HG03558 (cell line): ENCODE data around the gene DOK3.

ENCODE experiments used
- ATAC-seq: cut with Tn5 transposase; IDR thresholded peaks from one replicate; pipeline ENCODE4 v1.9.1; 2021; ENCODE audit warnings: moderate number of reproducible peaks; ENCODE audit not compliant: unreplicated experiment; ENCODE audit errors: extremely low read depth

The DOK3 gene, protein sequence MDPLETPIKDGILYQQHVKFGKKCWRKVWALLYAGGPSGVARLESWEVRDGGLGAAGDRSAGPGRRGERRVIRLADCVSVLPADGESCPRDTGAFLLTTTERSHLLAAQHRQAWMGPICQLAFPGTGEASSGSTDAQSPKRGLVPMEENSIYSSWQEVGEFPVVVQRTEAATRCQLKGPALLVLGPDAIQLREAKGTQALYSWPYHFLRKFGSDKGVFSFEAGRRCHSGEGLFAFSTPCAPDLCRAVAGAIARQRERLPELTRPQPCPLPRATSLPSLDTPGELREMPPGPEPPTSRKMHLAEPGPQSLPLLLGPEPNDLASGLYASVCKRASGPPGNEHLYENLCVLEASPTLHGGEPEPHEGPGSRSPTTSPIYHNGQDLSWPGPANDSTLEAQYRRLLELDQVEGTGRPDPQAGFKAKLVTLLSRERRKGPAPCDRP

DNA sequence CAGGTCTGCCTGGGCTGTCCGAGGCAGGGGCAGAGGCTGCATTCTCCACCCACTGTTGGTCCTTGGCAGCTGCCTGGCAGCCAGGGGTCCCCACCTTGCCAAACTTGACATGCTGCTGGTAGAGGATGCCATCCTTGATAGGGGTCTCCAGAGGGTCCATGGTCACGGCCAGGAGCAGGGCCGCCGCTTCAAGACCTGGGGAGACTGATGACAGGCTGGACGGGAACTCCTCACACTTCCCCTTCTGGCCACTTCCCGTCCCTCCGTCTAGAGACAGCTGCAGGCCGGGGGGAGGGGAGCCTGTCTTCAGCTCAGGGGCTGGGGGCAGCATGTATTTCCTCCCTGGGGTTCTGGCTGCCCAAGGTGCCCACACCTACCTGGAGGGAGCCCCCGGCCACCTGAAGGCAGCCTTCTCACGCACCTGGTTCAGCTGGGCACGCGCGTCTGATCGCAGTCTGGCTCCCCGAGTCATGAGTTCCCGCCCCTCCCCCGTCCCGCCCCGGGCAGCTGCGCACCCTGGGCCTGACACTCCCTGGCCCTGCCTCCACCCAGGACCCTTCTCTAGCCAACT, at the start of gene DOK3:
DOK3 (minus strand) TSS at position 446 of the 571 bp plus-strand sequence; CDS start at position 160, 286 bp downstream.
- no peak for ATAC-seq

DNA sequence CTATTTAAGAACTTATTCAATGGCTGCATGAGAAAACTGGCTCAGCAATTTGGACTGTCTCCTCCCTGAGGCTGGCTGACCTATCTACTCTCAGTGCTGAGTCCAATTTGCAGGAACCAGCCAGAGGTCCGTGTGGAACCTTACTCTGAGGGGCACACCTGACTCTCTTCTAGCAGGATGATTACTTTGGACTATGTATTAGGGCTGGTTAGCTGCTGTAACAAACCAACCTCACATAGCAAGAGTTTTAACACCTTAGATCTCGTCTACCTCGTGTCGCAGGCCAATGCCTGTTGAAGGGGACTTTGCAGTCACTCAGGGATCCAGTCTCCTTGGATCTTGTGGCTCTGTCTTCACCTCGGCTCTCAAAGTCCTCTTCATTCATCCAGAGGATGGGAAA, 48.2 kb upstream of the DOK3 start:
- no peak for ATAC-seq

DNA sequence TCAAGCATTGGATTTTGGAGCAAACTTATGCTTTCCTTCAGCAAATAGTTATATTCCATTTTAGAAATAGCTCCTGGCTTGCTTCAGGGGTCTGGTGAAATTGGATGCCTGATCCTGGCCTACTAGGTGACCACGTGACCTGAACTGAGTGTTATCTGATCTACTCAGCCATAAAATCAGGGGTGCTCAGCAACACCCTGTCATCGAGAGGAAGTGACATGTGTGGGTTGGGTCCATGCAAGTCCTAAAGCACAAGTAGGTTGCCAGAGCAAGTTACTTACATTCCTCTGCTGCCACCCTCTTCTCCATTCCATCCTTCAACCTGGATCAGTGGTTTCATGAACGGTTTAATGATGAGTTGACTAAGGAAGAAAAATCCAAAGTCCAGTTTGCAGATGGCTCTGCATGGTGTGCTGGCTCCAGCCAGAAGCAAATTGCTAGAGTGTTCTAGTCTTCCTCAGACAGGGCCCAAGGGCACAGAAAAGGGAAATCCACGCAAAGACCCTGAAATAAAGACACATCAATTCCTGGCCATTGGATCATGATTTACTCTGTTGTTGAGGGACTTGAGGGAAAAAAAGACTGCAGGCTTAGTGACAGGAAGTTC, 47.5 kb upstream of the DOK3 start:
- no peak for ATAC-seq

DNA sequence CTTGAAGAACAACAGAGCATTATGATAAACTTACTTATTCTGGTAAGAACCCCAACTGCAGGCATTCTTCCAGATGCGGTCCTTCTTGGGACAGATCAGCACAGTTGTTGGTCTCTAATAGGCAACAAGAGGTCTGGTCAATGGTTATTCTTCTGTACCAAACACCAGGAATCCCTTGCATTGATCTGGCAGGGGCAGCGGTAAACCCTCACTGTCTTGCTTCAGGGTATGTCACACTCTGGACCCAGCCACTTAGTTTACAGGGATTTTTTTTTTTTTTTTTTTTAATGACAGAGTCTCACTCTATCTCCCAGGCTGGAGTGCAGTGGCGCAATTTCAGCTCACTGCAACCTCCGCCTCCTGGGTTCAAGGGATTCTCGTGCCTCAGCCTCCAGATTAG, 46.0 kb upstream of the DOK3 start:
- no peak for ATAC-seq

DNA sequence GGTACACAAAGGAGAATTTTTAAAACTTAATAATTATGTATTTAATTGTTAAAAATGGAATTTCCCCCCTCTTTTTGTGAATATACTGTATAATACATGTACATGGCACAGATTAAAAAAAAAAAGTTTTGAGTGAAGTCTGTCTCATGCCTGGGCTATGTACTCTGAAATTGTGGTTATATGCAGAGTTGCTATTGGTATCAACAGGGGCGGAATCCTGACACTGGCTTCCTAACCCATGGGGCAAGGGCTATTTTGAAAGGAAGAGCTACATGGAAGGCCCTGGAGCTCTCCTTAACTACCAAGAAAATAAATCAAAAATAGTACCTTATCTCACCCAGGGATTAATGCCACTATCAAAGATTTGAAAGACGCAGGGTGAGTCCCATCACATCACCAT, 45.6 kb upstream of the DOK3 start:
- no peak for ATAC-seq

DNA sequence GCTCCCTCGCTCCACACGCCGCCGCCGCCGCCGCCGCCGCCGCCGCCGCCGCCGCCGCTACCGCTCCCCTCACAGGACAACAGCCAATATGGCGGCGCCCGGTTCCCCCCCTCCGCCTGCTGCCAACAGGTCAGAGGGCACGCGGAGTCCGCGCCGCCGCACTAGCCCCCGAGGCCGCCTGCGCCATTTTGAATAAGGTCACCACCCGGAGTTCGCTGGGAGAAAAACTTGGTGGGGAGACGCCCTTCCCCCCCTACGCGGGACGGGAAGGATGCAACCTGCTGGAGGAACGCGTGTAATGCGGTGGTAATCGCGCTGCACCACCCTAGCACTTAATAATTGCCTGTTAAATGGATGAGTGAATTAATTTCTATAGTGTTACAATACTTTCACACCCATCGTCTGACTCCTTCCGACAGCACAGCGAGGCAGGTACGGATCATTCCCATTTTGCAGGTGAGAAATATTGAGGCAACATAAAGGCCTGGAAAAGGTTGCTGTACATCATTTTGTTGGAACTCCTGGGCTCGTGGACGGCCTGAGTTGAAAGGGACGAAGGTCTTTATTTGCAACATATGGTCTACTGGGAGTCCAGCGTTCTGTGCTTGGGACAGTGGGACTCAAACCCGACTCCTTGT, 45.0 kb upstream of the DOK3 start, which contains the start of gene FAM193B:
FAM193B (minus strand) TSS at position 90 of the 638 bp plus-strand sequence. CDS start 105 bp downstream, outside the sequence.
- ATAC-seq: no peak

DNA sequence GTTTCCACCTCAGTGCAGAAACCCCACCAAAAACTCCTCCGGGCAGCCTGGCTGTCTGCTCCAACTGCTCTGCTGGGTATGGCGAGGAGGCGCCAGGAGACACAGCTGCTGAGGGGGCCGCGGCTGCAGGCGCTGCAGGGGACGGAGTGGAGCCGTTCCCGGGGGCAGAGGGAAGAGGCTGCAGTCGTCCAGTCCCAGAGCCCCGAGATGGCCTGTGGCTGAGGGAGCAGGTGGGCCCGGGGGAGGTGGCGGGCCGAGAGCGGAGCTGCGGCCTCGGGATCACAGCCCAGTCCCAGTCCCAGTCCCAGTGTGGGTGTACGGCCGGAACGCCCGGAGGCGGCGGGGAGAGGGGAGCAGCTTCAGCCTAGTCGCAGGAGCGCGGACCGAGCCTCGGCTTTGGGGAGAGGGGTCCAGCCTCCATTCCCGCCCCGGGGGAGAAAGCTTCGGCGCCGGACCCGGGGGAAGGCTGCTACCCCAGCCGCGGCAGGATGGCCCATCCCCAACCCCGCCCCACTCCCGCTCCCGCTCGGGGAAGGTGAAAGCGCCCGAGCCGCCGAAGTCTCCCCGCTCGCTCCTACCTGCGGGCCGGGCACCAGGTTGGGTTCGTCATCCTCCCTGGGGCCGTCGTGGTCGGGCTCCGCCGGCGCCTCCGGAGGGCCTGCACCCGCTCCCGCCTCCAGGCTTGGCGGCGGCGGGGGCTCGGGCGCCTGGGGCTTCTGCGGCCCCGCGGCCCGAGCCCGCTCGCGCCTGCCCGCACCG, 44.2 kb upstream of the DOK3 start:
- no peak for ATAC-seq

DNA sequence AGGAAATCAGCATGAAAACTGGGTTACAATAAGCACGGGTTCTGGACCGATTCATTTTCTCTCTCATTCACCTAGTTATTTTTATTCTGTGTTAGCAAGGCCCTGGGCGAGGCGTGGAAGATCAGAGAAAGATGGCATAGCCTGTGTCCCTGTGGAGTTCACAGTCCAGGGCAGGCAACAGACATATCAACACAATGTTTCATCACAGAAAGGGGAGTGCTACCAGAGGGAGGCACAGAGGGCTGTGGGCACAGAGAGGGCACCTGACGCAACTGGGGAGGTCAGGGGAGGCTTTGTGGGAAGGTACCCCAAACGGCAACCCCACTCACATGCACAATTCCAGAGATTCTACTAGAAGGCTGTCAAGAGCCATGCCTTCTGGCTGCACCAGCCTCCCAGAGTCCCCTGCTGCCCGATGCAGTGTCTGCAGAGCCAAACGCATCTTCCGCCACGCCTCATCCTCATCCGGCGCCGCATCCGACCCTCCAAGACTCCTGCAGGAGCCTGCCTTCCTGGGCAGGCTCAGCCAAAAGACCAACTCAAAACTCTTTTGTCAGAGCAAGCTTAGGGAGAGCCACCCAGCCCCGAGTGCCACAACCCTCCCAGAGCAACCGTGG, 43.3 kb upstream of the DOK3 start:
- ATAC-seq: no peak

DNA sequence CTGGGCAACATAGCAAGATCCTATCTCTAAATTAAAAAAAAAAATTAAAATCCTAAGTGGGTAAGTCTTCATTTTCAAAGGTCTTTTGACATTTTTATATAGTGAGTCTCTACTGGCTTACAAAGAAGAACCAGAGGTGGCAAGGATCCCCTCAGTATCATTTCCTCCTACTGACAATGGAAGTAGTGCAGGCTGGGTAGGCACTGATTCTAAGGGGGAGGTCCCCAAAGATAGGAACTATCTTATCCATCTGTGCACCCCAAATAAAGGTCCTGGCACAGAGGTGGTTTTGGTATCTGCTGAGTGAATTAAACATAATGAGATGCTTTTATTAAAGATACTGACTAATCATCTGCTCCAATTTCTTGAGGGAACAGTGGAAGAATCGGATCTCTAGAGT, 40.5 kb upstream of the DOK3 start:
- no peak for ATAC-seq

DNA sequence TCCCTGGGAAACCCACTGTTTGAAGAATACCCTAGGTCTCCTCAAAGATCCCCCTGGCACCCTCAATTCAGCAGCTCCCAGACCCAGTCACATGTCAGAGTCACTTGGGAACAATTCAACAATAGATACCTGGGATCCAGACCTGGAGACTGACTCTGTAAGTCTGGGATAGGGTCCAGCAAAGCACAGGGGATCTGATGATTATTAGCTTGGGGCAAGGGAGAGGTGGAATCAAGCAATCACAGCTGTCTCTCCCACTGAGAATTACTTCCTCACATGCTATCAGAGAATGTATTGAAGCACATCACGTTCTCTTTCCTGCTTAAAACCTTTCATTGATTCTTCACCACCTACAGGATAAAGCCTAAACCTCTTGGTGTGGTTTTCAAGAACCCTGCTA, 38.9 kb upstream of the DOK3 start:
- ATAC-seq: no peak

DNA sequence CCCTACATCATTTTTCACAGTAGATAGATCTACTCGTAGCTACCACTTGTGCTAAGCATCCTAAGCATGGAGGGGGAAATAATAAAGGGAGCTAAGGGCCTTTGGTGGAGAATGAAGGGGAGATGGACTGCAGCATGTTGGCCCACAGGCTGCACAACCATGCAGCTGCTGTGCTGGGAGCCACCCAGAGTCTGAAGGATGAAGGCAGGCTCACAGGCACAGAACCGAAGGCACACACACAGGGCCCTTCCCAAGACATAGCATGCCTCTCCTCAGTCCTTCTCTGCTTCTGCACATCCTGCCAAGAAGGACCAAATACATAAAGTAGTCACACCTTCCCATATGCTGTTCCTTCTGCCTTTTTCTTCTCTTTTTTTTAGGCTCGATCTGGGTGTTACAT, 38.1 kb upstream of the DOK3 start:
- ATAC-seq: no peak

DNA sequence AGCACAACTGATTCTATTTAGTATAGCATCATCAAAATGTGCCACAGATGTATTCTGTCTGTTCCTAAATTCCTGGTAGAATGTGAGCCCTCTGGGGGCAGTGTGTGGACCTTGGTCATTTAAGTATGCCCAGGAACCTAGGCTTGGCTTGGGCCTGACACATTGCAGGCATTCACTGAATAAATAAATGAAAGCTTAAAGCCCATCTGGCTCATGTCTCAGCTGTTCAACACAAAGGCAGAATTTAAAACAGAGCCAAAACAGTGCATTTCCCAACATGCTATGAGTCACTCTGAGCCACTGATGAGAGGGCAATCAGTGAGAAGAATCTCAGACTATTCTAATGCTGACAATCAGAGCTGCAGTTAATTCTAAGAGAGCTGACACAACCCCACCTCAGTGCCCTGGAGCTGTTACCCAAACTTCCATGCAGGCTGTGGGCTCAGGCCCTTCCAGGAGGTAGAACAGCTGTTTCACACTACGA, 36.7 kb upstream of the DOK3 start:
- no peak for ATAC-seq

DNA sequence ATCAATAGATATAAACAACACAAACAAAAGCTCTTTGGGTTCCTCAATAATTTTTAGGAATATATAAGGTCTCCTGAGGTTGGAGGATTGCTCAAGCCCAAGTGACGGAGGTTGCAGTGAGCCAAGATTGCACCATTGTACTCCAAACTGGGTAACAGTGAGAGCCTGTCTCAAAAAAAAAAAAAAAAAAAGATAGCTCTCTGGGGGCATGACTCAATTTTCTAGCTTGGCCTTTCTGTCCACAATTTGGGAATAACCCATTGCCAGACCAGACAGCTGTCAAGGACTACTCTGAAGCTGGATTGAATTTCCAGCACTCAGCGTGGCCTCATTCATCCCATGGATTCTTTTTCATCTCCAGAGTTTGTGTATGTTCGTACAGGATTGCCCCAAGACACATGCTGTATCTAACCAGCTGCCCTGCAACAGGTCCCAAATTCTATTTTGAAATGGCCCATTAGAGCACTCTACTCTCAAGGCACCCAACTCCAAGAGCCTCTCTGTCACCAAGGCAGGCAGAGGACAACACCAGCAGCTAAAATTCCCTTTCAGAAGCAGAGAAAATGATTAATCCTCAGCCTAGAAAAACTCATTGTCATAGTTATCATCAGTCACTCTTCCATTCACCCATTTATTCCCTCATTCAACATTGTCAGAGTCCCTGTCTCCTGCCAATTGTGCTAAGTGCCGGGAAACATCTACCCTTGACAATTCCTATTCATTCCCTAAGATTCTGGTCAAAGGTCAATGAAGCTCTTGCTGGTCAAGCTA, 36.0 kb upstream of the DOK3 start:
- no peak for ATAC-seq

DNA sequence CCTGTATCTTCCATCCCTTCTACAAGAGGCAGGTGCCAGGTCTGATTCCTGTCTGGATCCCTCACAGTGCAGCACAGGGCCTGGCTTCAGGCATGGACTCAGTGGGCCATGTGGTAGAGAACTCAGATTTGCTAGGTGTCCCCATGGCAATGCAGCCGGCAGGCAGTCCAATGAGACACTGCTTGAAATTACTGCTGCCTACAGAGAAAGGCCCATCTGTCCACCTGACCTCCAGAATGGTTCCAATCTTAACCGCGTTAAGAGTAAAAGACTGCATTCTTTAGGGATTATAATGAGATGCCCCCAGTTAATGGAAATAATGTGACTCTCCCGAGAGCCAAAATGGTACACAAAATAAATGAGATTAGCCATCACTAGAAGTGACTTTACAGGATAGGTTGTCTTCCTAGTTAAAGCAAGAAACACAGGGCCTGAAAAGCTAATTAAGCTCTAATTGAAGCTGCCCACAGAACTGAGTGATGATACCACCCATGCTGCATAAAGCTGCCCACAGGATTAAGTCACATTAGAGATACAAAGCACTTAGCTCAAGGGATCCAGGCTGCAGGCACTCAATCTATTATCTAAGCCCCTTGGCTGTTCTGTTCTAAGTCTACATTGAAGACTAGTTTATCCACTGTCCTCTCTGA, 33.3 kb upstream of the DOK3 start:
- ATAC-seq: no peak

DNA sequence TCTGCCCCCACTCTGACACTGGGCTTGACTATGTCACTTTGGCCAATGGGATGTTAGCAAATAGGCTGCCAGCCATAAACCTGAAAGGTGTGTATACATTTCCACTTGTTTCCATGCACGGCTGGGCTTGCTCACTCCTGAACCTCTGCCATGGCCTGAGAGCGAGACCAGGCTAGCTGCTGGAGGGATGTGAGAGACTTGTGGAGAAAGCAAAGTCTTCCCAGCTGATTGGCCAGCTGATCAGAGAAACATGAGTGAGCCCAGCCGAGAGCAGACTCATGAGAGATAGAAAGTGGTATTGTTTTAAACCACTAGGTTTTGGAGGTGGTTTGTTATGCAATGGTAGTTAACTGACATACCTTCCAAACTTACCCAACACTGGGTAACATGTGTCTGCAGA, 30.8 kb upstream of the DOK3 start:
- no peak for ATAC-seq

DNA sequence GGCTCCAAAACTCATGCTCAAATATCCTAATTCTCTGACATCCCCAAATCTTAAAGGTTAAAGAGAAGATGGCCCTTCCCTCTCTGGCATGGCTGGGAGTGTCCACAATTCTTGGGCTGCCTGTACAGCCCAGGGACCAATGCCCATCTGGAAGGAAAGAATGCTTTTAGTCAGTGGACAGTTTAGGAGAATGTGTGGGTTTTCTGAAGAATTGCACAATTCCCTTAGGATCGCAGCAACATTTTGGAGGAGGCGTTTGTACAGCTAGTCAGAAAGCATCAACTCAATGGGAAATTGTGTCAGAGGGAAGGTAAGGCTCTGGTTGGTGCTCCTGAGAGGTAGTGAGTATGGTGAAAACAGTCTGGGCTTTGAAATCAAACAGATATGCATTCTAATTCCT, 29.8 kb upstream of the DOK3 start:
- no peak for ATAC-seq

DNA sequence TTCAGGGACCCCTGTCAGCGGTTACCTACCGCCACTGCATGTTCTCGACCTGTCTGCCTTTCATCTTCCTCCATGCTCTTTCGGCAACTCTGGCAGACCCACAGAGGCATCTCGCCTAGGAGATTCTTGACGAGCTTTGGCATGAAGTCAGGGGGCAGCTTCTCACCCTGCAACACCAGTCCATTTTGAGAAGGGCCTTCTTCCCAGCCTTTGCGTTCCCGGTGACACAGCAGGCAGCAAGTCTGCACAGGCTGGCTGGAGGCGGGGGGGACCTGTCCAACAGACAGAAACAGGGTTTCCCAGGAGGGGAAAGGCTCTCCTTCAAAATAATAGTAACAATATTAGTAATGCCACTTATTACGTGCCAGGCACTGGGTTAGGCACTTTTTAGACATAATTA, 29.2 kb upstream of the DOK3 start:
- no peak for ATAC-seq
